Melanocyte of skin (primary cell): ENCODE data around the gene ZNF772. TPM values are rescaled to one million over a fixed set of nuclear protein-coding genes. Genes with fewer than 3 reads are reported as not detected.

Experiments used
- small RNA-seq, 2 donors: library from RNA; depleted of rRNA; stranded (forward); fragments of <200 nt; gene quantifications; one replicate each; pipeline ENCODE3, GENCODE V24; 2012
- total RNA-seq, 2 donors: library from RNA; depleted of rRNA; stranded (reverse); fragments of >200 nt; gene quantifications; 2 replicates each; pipeline ENCODE4 v1.2.3, GENCODE V29; 2012

The ZNF772 gene
- total RNA-seq = 10 to 100 TPM; 16.0 to 16.2 TPM

GRCh38 chr19:57477191-57478008 lies at the start of gene ZNF772:
Gene ZNF772, minus strand, starts transcription at chr19:57477566. Its CDS starts 257 bp downstream, at chr19:57477309.

GRCh38 chr19:57499680-57500395 lies 22.5 kb upstream of the ZNF772 start, which contains the start of gene ZNF773:
Gene ZNF773, plus strand, starts transcription at chr19:57499938. Its CDS starts 143 bp downstream, at chr19:57500081.

GRCh38 chr19:57487477-57488298 lies 10.3 kb upstream of the ZNF772 start, which contains the start of gene ZNF419:
Gene ZNF419, plus strand, starts transcription at chr19:57487750. Its CDS starts 201 bp downstream, at chr19:57487951.

GRCh38 chr19:57435062-57435978 lies 42.0 kb downstream of the ZNF772 start, which contains the start of gene ZNF749:
Gene ZNF749, plus strand, starts transcription at chr19:57435325. Its CDS starts 254 bp downstream, at chr19:57435579.

Small RNA genes lying within 50 kb of the gene (small RNA-seq; reads per million reads assigned to genes)
- 0 reads per million in 2 donors for gene VN1R107P

Other genes with a start within 250 kb of the ZNF772 start
- gene AURKC, start 246.5 kb downstream of the ZNF772 start, total RNA-seq = under 1 TPM in 1 of 2 donors, not detected in 1; 0.33 TPM
- gene ZNF805, start 236.9 kb downstream of the ZNF772 start, total RNA-seq = 10 to 100 TPM; 11.4 to 13.3 TPM
- 10 to 100 TPM; 39.6 to 51.0 TPM for gene ZNF460, start 197.1 kb downstream of the ZNF772 start, total RNA-seq
- gene ZNF543, start 157.1 kb downstream of the ZNF772 start, total RNA-seq = 10 to 100 TPM; 10.3 to 12.7 TPM
- gene ZNF304, start 126.3 kb downstream of the ZNF772 start, total RNA-seq = 1 to 10 TPM; 8.9 to 9.7 TPM
- 10 to 100 TPM; 14.8 to 16.3 TPM for gene TRAPPC2B, start 114.0 kb downstream of the ZNF772 start, total RNA-seq
- 1 to 10 TPM; 2.0 to 3.1 TPM for gene ZNF547, start 114.0 kb downstream of the ZNF772 start, total RNA-seq
- gene ZNF548, start 87.7 kb downstream of the ZNF772 start, total RNA-seq = 10 to 100 TPM; 15.5 to 16.7 TPM
- gene ZNF17, start 66.4 kb downstream of the ZNF772 start, total RNA-seq = 10 to 100 TPM; 12.3 to 14.5 TPM
- 10 to 100 TPM; 71.9 to 86.3 TPM for gene ZNF749, start 42.2 kb downstream of the ZNF772 start, total RNA-seq
- under 1 TPM; under 0.01 to 0.33 TPM for gene VN1R1, start 20.4 kb downstream of the ZNF772 start, total RNA-seq
- 10 to 100 TPM; 12.7 to 21.7 TPM for gene ZNF419, start 10.2 kb upstream of the ZNF772 start, total RNA-seq
- gene ZNF773, start 22.4 kb upstream of the ZNF772 start, total RNA-seq = 10 to 100 TPM; 16.7 to 27.9 TPM
- gene ZNF549, start 49.8 kb upstream of the ZNF772 start, total RNA-seq = 10 to 100 TPM; 12.3 to 15.1 TPM
- 1 to 10 TPM; 6.5 to 7.3 TPM for gene ZNF550, start 82.3 kb upstream of the ZNF772 start, total RNA-seq
- 1 to 10 TPM; 4.8 to 5.7 TPM for gene ZNF416, start 101.3 kb upstream of the ZNF772 start, total RNA-seq
- 10 to 100 TPM in 1 of 2 donors, 1 to 10 TPM in 1; 9.3 to 14.7 TPM for gene ZIK1, start 106.6 kb upstream of the ZNF772 start, total RNA-seq
- gene ZNF530, start 122.3 kb upstream of the ZNF772 start, total RNA-seq = 1 to 10 TPM; 7.6 to 7.7 TPM
- 10 to 100 TPM; 20.0 to 21.6 TPM for gene ZNF134, start 136.7 kb upstream of the ZNF772 start, total RNA-seq
- gene ZNF211, start 155.6 kb upstream of the ZNF772 start, total RNA-seq = 1 to 10 TPM; 9.0 to 9.6 TPM
- not detected for gene ZSCAN4, start 191.4 kb upstream of the ZNF772 start, total RNA-seq
- gene ZNF551, start 204.4 kb upstream of the ZNF772 start, total RNA-seq = 10 to 100 TPM in 1 of 2 donors, 1 to 10 TPM in 1; 6.9 to 11.7 TPM
- 1 to 10 TPM; 2.7 to 5.9 TPM for gene ZNF154, start 231.6 kb upstream of the ZNF772 start, total RNA-seq